ENCODE measurements around the gene KCNH6. TPM values are rescaled to one million over a fixed set of nuclear protein-coding genes. Genes with fewer than 3 reads are reported as not detected.
A peak's percentile ranks its signal among the peaks of the same experiment; 100 is the strongest.

Gene KCNH6
- total and polyA plus RNA-seq, 9 of the 15 experiments (the other 6 are each of a cell fraction or from before 2014, with no cell fraction given): not detected

GRCh38 chr17:63478814-63479494, 44.2 kb upstream of the KCNH6 start (continued):
- TF ChIP-seq ZNF263 (CRISPR knock-in tag; IDR thresholded peaks at IDR 0.05; ENCODE audit: borderline replicate concordance) (no peak; the same call in 1 of the 2 replicates), KLF13 (tag; IDR thresholded peaks at IDR 0.05; ENCODE audit: borderline replicate concordance, low read depth) (no peak), ELK1 (CRISPR knock-in tag; IDR thresholded peaks at IDR 0.05) (no peak), FOXA3 (CRISPR knock-in tag; conservative IDR thresholded peaks at IDR 0.05 in 1 of 2, IDR thresholded peaks at IDR 0.05 in 1 of 2) (no peak), BCLAF1 (IDR thresholded peaks at IDR 0.05; ENCODE audit: borderline replicate concordance in 1 of 2, control insufficient read depth in 1 of 2, low read depth in 2 of 2, low read length in 1 of 2) (no peak), FUS (optimal IDR thresholded peaks at IDR 0.05; ENCODE audit: low read depth, low read length) (no peak), ZNF146 (CRISPR knock-in tag; IDR thresholded peaks at IDR 0.05; ENCODE audit: unreplicated experiment) (no peak), GMEB1 (CRISPR knock-in tag; IDR thresholded peaks at IDR 0.05) (no peak), NFRKB (IDR thresholded peaks at IDR 0.05; ENCODE audit: low read depth) (no peak), ETS1 (conservative IDR thresholded peaks at IDR 0.05; ENCODE audit: control insufficient read depth, low read depth, low read length) (0 out of 2 replicates have a peak, but pooled peaks have one; percentile 33), ZKSCAN3 (CRISPR knock-in tag; IDR thresholded peaks at IDR 0.05) (no peak), ZNF395 (CRISPR knock-in tag; IDR thresholded peaks at IDR 0.05) (no peak), ERF (CRISPR knock-in tag; IDR thresholded peaks at IDR 0.05) (no peak), SP1 (CRISPR knock-in tag; IDR thresholded peaks at IDR 0.05) (peak; percentile 39; the same call in 1 of the 2 replicates), TCF7 (IDR thresholded peaks at IDR 0.05; ENCODE audit: borderline replicate concordance) (no peak), ETS2 (tag; IDR thresholded peaks at IDR 0.05; ENCODE audit: borderline replicate concordance, poor library complexity, severe bottlenecking) (no peak)
